GM12878 (cell line): Measurements from ENCODE around the gene ZSCAN4. TPM values are rescaled to one million over a fixed set of nuclear protein-coding genes. Genes with fewer than 3 reads are reported as not detected.

Experiments
- CBX5 ChIP-seq: sonication (generic); IDR thresholded peaks from 2 replicates; pipeline ENCODE4 v1.6.1; 2016; ENCODE audit warnings: low read depth, moderate library complexity, mild to moderate bottlenecking, inconsistent platforms
- DPF2 ChIP-seq: fragments of 450-650 bp; IDR thresholded peaks from 2 replicates; pipeline ENCODE4 v1.6.1; 2017; ENCODE audit warnings: mild to moderate bottlenecking
- HCFC1 ChIP-seq: fragments of 150-350 bp; IDR thresholded peaks from 2 replicates; pipeline ENCODE4 v1.6.1; 2014; ENCODE audit warnings: low read length
- HDGF ChIP-seq: fragments of 450-650 bp; IDR thresholded peaks from 2 replicates; pipeline ENCODE4 v1.6.1; 2016; ENCODE audit warnings: antibody characterized with exemption
- NBN ChIP-seq: fragments of 450-650 bp; IDR thresholded peaks from 2 replicates; pipeline ENCODE4 v1.6.1; 2016
- NFXL1 ChIP-seq: fragments of 450-650 bp; IDR thresholded peaks from 2 replicates; pipeline ENCODE4 v1.6.1; 2017; ENCODE audit warnings: antibody characterized with exemption, mild to moderate bottlenecking, borderline replicate concordance
- NFYA ChIP-seq: IDR thresholded peaks from 2 replicates; pipeline ENCODE4 v1.6.1; 2011; ENCODE audit warnings: low read depth, mild to moderate bottlenecking, low read length, improper control_type of control experiment, borderline replicate concordance
- PBX3 ChIP-seq: IDR thresholded peaks from 2 replicates; pipeline ENCODE4 v1.6.1; 2011; ENCODE audit warnings: mild to moderate bottlenecking, low read depth, low read length, moderate library complexity; ENCODE audit not compliant: insufficient replicate concordance
- PKNOX1 ChIP-seq: fragments of 450-650 bp; IDR thresholded peaks from 2 replicates; pipeline ENCODE4 v1.6.1; 2016; ENCODE audit warnings: mild to moderate bottlenecking
- POLR2AphosphoS2 ChIP-seq: IDR thresholded peaks from 2 replicates; pipeline ENCODE4 v1.6.1; 2011; ENCODE audit warnings: low read depth, mild to moderate bottlenecking, low read length, improper control_type of control experiment, moderate library complexity
- POU2F2 ChIP-seq: IDR thresholded peaks from 3 replicates; pipeline ENCODE4 v1.6.1; 2011; ENCODE audit warnings: low read depth, mild to moderate bottlenecking, low read length, borderline replicate concordance
- RUNX3 ChIP-seq: IDR thresholded peaks from 2 replicates; pipeline ENCODE4 v1.6.1; 2012; ENCODE audit warnings: low read length, inconsistent platforms
- SMAD5 ChIP-seq: IDR thresholded peaks from 2 replicates; pipeline ENCODE4 v1.6.1; 2016; ENCODE audit warnings: antibody characterized with exemption, low read depth
- SREBF1 ChIP-seq: IDR thresholded peaks from 2 replicates; pipeline ENCODE4 v1.6.1; 2012; ENCODE audit warnings: mild to moderate bottlenecking, low read length
- TAF1 ChIP-seq: IDR thresholded peaks from 2 replicates; pipeline ENCODE4 v1.6.1; 2011; ENCODE audit warnings: mild to moderate bottlenecking, low read depth, low read length, borderline replicate concordance
- YY1 ChIP-seq: IDR thresholded peaks from 2 replicates; pipeline ENCODE4 v1.6.1; 2011; ENCODE audit warnings: low read depth, mild to moderate bottlenecking, low read length
- polyA plus RNA-seq, 11 experiments: library from polyadenylated mRNA; depleted of rRNA in 4 of 11; unstranded in 6 of 11; stranded (reverse) in 5 of 11; fragments of >200 nt; fragmentation: Nextera tagmentation in 4 of 11; fragmentation: Illumina TruSeq in 1 of 11; extraction: Ambion mirVana in 4 of 11; extraction: Trizol in 1 of 11; gene quantifications; 1 replicate in 1 of 11; 2 replicates in 10 of 11; pipeline versions ENCODE4 v1.2.1 to v1.2.3, GENCODE V29; 2011 to 2016; ENCODE audit warnings: inconsistent platforms in 2 of 11, missing spikeins in 2 of 11, low read depth in 1 of 11
- total RNA-seq, 4 experiments: library from RNA; depleted of rRNA in 3 of 4; stranded (reverse); fragments of >200 nt in 3 of 4; fragmentation: Illumina TruSeq in 1 of 4; extraction: Trizol in 1 of 4; gene quantifications; 2 replicates each; pipeline versions ENCODE4 v1.2.1 to v1.2.3, GENCODE V29; 2013 to 2021
- TF ChIP-seq, protein P1 (sequence below): fragments of 450-650 bp; conservative IDR thresholded peaks from 2 replicates; pipeline ENCODE4 v1.6.1; 2017; ENCODE audit warnings: mild to moderate bottlenecking, moderate library complexity
- TF ChIP-seq, protein P2 (sequence below): fragments of 450-650 bp; IDR thresholded peaks from 2 replicates; pipeline ENCODE4 v1.6.1; 2018; ENCODE audit warnings: borderline replicate concordance, mild to moderate bottlenecking; ENCODE audit not compliant: partially characterized antibody
- TF ChIP-seq, protein P3 (sequence below): fragments of 450-650 bp; IDR thresholded peaks from 2 replicates; pipeline ENCODE4 v1.6.1; 2017; ENCODE audit warnings: mild to moderate bottlenecking, moderate library complexity

The ZSCAN4 gene
- total and polyA plus RNA-seq, 10 of the 15 experiments (the other 5 are each of a cell fraction or from before 2014, with no cell fraction given), result 0.04 to 0.10 (median 0.06) TPM; not detected in 7

DNA sequence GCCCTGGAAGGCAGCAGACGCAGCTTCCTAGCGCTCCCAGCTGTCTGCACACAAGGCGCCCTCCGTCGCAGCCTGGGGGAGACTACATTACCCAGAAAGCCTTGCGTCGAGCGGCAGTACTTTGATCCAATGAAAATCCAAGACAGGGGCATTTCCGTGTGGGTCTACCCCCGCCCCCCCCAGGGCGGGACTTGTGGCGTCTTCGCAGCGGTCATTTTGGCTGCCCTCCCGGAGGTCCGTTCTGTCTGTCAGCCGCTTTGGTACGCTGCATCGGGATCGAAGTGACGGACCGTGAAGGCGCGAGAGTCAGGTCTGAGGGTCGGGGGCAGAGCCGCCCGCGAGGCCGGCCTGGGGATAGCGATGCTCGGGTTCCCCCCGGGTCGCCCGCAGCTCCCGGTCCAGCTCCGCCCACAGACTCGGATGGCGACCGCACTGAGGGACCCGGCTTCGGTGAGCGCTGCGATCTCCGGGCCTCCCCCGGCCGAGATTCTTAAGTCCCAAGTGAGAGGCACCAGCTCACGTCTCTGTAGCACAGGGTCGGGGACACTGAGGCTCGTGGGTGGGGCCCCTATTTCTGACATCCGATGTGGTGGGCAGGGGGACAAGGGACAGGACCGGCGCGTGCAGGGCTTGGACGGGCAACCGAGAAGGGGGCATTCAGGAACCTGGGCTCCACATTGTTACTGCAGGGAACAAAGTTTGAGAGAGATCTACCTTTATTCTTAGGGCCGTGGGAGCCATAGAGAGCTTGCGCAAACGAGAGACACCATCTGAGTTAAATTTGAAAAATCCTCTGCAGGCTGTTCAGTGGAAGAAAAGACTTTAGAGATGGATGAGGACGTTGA is 35.5 kb upstream of the ZSCAN4 start, which contains the start of gene ZNF211 (continued):
- peak; percentile 99 for TF ChIP-seq PKNOX1
- peak; percentile 98 for TF ChIP-seq PBX3
- peak; percentile 86 for TF ChIP-seq DPF2
- TF ChIP-seq, protein P1, sequence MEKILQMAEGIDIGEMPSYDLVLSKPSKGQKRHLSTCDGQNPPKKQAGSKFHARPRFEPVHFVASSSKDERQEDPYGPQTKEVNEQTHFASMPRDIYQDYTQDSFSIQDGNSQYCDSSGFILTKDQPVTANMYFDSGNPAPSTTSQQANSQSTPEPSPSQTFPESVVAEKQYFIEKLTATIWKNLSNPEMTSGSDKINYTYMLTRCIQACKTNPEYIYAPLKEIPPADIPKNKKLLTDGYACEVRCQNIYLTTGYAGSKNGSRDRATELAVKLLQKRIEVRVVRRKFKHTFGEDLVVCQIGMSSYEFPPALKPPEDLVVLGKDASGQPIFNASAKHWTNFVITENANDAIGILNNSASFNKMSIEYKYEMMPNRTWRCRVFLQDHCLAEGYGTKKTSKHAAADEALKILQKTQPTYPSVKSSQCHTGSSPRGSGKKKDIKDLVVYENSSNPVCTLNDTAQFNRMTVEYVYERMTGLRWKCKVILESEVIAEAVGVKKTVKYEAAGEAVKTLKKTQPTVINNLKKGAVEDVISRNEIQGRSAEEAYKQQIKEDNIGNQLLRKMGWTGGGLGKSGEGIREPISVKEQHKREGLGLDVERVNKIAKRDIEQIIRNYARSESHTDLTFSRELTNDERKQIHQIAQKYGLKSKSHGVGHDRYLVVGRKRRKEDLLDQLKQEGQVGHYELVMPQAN, result peak; percentile 78
- TF ChIP-seq CBX5, result peak; percentile 48; the same call in 1 of the 2 replicates
- TF ChIP-seq NFYA, result peak; percentile 46; the same call in 1 of the 2 replicates
- TF ChIP-seq POLR2AphosphoS2, result peak; percentile 58; the same call in 1 of the 2 replicates
- TF ChIP-seq HDGF, result 0 out of 2 replicates have a peak, but pooled peaks have one; percentile 15
- peak; percentile 50; the same call in 1 of the 3 replicates for TF ChIP-seq POU2F2
- TF ChIP-seq, protein P2, sequence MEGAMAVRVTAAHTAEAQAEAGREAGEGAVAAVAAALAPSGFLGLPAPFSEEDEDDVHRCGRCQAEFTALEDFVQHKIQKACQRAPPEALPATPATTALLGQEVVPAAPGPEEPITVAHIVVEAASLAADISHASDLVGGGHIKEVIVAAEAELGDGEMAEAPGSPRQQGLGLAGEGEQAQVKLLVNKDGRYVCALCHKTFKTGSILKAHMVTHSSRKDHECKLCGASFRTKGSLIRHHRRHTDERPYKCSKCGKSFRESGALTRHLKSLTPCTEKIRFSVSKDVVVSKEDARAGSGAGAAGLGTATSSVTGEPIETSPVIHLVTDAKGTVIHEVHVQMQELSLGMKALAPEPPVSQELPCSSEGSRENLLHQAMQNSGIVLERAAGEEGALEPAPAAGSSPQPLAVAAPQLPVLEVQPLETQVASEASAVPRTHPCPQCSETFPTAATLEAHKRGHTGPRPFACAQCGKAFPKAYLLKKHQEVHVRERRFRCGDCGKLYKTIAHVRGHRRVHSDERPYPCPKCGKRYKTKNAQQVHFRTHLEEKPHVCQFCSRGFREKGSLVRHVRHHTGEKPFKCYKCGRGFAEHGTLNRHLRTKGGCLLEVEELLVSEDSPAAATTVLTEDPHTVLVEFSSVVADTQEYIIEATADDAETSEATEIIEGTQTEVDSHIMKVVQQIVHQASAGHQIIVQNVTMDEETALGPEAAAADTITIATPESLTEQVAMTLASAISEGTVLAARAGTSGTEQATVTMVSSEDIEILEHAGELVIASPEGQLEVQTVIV, result peak; percentile 67
- 0 out of 2 replicates have a peak, but pooled peaks have one; percentile 47 for TF ChIP-seq NBN
- TF ChIP-seq YY1, result peak; percentile 90
- peak; percentile 97 for TF ChIP-seq HCFC1
- peak; percentile 57 for TF ChIP-seq SREBF1
- no peak for TF ChIP-seq SMAD5
- peak; percentile 69 for TF ChIP-seq RUNX3
- TF ChIP-seq, protein P3, sequence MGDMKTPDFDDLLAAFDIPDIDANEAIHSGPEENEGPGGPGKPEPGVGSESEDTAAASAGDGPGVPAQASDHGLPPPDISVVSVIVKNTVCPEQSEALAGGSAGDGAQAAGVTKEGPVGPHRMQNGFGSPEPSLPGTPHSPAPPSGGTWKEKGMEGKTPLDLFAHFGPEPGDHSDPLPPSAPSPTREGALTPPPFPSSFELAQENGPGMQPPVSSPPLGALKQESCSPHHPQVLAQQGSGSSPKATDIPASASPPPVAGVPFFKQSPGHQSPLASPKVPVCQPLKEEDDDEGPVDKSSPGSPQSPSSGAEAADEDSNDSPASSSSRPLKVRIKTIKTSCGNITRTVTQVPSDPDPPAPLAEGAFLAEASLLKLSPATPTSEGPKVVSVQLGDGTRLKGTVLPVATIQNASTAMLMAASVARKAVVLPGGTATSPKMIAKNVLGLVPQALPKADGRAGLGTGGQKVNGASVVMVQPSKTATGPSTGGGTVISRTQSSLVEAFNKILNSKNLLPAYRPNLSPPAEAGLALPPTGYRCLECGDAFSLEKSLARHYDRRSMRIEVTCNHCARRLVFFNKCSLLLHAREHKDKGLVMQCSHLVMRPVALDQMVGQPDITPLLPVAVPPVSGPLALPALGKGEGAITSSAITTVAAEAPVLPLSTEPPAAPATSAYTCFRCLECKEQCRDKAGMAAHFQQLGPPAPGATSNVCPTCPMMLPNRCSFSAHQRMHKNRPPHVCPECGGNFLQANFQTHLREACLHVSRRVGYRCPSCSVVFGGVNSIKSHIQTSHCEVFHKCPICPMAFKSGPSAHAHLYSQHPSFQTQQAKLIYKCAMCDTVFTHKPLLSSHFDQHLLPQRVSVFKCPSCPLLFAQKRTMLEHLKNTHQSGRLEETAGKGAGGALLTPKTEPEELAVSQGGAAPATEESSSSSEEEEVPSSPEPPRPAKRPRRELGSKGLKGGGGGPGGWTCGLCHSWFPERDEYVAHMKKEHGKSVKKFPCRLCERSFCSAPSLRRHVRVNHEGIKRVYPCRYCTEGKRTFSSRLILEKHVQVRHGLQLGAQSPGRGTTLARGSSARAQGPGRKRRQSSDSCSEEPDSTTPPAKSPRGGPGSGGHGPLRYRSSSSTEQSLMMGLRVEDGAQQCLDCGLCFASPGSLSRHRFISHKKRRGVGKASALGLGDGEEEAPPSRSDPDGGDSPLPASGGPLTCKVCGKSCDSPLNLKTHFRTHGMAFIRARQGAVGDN, result no peak
- no peak for TF ChIP-seq NFXL1
- TF ChIP-seq TAF1, result peak; percentile 61; the same call in 1 of the 2 replicates
